Tibial nerve (tissue), 4 donors: ENCODE results near the gene RCAN1. TPM values are rescaled to one million over a fixed set of nuclear protein-coding genes. Genes with fewer than 3 reads are reported as not detected.

Experiments used
- DNase-seq, 2 donors: peaks; one replicate each; pipeline ENCODE4 v3.0.0-alpha.2; 2019; ENCODE audit warnings: low spot score in 2 of 2
- H3K27ac ChIP-seq, 4 donors: fragments of 200-600 bp; sonication (generic) in 3 of 4; one replicate each; pipeline ENCODE4 v1.5.1; 2017 to 2019; ENCODE audit warnings: mild to moderate bottlenecking in 1 of 4
- H3K27me3 ChIP-seq, 2 donors: fragments of 200-600 bp; sonication (generic) in 1 of 2; one replicate each; pipeline versions ENCODE4 v1.5.1 to v1.6.0; 2017 to 2019
- H3K36me3 ChIP-seq, 3 donors: fragments of 200-600 bp; sonication (generic); one replicate each; pipeline ENCODE4 v1.5.1; 2018 to 2019
- H3K4me1 ChIP-seq, 4 donors: fragments of 200-600 bp; sonication (generic) in 3 of 4; one replicate each; pipeline ENCODE4 v1.5.1; 2017 to 2019
- H3K4me3 ChIP-seq, 4 donors: fragments of 200-600 bp; sonication (generic) in 3 of 4; one replicate each; pipeline ENCODE4 v1.5.1; 2017 to 2019; ENCODE audit warnings: mild to moderate bottlenecking in 1 of 4, moderate library complexity in 1 of 4
- H3K9me3 ChIP-seq, 4 donors: fragments of 200-600 bp; sonication (generic) in 3 of 4; one replicate each; pipeline ENCODE4 v1.5.1; 2017 to 2019
- EP300 ChIP-seq, 2 donors: sonication (generic); formaldehyde crosslinking; IDR thresholded peaks; one replicate each; pipeline ENCODE4 v1.6.1; 2017; ENCODE audit warnings: antibody characterized with exemption in 2 of 2, mild to moderate bottlenecking in 1 of 2
- POLR2A ChIP-seq, 2 donors: fragments of 450-650 bp; IDR thresholded peaks; one replicate each; pipeline ENCODE4 v1.6.1; 2017; ENCODE audit warnings: antibody characterized with exemption in 2 of 2, mild to moderate bottlenecking in 2 of 2, moderate library complexity in 2 of 2
- WGBS, 2 donors: methylation state at CpG; one replicate each; pipeline ENCODE4 v1.1.5; 2018; 5-methylcytosine and 5-hydroxymethylcytosine counted together
- total RNA-seq, 4 donors: library from RNA; depleted of rRNA; stranded (reverse); fragments of >200 nt; gene quantifications; one replicate each; pipeline ENCODE4 v1.1.0, GENCODE V29; 2016
- TF ChIP-seq, protein P1 (sequence below), 5 experiments: fragments of 200-600 bp in 3 of 5; fragments of 450-650 bp in 2 of 5; sonication (generic) in 3 of 5; IDR thresholded peaks; one replicate each; pipeline ENCODE4 v1.5.1; 2016 to 2019; ENCODE audit warnings: antibody characterized with exemption in 5 of 5, mild to moderate bottlenecking in 3 of 5, moderate library complexity in 2 of 5

The RCAN1 gene
- total RNA-seq, 4 donors from 2014 or later = 51.8 to 71.2 (median 66.7) TPM

DNA sequence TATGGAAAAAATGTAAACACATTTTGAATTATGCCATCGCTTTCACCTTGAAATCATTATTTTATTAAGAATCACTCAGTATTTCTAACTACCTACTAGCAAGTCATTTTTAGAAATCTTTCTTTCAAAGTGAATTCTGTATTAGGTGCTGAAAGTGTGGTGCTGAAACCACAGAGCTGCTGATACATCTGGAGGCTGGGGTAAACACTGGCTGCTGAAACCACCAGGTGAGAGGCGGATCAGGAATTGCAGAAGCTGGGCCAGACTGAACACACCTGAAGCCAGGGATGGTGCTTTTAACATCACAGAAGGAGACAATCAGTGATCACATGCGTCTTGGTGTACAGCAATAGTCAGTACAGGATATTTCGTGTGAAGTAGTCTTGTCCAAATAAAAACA, 60.7 kb downstream of the RCAN1 start:
- H3K9me3 ChIP-seq = no peaks in the 10 kb centered on the region
- no peaks in the 10 kb centered on the region for H3K36me3 ChIP-seq
- H3K4me3 ChIP-seq = no peak overlapping the region
- WGBS, 2 donors = 97 to 98% methylated on average over 4 of the region's 4 CpGs
- peaks cover 0 to 45% (median 20%) of the 10 kb centered on the region in 4 donors for H3K4me1 ChIP-seq
- TF ChIP-seq, protein P1, sequence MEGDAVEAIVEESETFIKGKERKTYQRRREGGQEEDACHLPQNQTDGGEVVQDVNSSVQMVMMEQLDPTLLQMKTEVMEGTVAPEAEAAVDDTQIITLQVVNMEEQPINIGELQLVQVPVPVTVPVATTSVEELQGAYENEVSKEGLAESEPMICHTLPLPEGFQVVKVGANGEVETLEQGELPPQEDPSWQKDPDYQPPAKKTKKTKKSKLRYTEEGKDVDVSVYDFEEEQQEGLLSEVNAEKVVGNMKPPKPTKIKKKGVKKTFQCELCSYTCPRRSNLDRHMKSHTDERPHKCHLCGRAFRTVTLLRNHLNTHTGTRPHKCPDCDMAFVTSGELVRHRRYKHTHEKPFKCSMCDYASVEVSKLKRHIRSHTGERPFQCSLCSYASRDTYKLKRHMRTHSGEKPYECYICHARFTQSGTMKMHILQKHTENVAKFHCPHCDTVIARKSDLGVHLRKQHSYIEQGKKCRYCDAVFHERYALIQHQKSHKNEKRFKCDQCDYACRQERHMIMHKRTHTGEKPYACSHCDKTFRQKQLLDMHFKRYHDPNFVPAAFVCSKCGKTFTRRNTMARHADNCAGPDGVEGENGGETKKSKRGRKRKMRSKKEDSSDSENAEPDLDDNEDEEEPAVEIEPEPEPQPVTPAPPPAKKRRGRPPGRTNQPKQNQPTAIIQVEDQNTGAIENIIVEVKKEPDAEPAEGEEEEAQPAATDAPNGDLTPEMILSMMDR (IDR thresholded peaks at IDR 0.05) = no peak
- TF ChIP-seq POLR2A (IDR thresholded peaks at IDR 0.05) (no peak), EP300 (IDR thresholded peaks at IDR 0.05) (no peak)
- H3K27ac ChIP-seq = peak overlapping the region in 1 of 4 donors; percentile 68
- DNase-seq = no peak
- H3K27me3 ChIP-seq = no peaks in the 10 kb centered on the region

DNA sequence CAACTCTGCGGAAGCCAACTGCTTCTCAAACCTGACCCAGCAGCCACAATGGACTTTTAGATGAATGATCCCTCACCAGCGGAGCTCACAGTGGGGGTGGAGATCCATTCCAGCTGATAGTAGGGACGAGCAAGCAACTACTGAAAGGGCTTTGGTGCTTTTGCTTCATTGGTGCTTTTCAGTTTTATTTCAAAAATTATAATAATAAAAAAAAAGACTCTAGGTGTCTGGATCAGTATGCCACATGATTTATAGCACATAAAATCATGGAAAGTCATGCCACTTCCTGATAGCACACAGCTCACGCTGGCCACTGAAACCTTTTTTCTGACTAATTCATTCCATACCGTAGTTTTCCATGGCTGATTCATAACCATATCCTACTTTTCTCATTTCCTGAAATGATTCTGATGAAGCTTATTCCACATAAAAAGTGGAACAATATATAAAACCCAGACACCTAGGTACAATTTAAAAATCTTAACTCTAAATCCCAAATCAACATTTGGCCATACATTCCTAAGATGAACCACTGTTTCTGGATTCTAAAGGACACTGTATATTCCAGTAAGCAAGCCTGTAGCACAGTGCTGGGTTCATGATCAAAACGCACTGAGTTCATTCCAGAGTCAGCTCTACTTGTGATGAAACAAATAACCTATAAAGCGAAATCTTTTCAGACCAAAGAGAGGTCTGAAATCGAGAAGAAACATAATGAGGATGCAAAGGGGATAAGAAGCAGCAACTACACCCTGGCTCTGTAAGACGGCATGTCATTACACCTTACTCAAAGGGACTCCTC, 61.6 kb downstream of the RCAN1 start:
- Histone ChIP-seq H3K9me3 (no peaks in the 10 kb centered on the region), H3K4me1 (peaks cover 0 to 37% (median 18%) of the 10 kb centered on the region in 4 donors), H3K36me3 (no peaks in the 10 kb centered on the region), H3K4me3 (no peak overlapping the region), H3K27ac (peak overlapping the region in 2 of 4 donors; percentile 64 to 68), H3K27me3 (no peaks in the 10 kb centered on the region)
- TF ChIP-seq, protein P1 (IDR thresholded peaks at IDR 0.05) = no peak
- TF ChIP-seq EP300 (IDR thresholded peaks at IDR 0.05) = no peak
- TF ChIP-seq POLR2A (IDR thresholded peaks at IDR 0.05) = no peak
- WGBS, 2 donors = 50 to 54% methylated on average over 9 of the region's 9 CpGs
- DNase-seq = no peak

DNA sequence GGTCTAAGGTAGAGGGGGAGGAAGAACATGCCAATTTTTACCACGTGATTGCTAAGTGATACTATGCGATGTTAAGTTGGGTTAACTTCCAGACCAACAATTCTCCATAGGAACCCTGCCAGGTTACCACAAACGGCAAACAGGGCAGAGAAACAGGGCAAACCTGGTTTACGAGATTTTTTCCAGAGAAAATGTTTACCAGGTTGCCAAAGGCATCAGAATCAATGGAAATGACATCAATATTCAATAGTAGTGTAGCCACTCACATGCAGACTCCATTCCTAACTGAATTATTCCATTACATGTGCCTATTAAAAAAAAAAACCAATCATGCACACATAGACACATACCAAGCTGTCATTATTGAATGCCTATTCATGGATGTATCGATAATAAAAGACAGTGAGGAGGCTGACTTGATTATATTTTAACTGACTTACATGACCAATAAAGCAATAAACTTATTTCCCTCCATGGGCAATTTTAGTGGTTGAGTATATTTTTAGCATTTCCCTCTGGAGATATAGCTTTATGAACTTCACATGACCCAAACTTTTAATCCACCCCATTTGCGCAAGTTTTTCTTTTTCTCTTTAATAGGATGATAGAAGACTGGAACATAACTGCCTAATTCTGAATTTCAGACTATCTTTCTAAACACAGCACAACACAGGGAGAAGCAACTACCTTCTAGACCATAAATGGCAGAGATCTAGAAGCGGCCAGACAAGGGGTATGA, 62.4 kb downstream of the RCAN1 start:
- Histone ChIP-seq H3K27me3 (no peaks in the 10 kb centered on the region), H3K36me3 (no peaks in the 10 kb centered on the region), H3K27ac (peak overlapping the region in 2 of 4 donors; percentile 12 to 68), H3K9me3 (no peaks in the 10 kb centered on the region), H3K4me1 (peaks cover 0 to 35% (median 14%) of the 10 kb centered on the region in 4 donors), H3K4me3 (no peak overlapping the region)
- DNase-seq = no peak
- 65 to 77% methylated on average over 7 of the region's 7 CpGs for whole genome bisulfite sequencing, 2 donors
- no peak for TF ChIP-seq EP300 (IDR thresholded peaks at IDR 0.05)
- TF ChIP-seq, protein P1 (IDR thresholded peaks at IDR 0.05) = no peak
- TF ChIP-seq POLR2A (IDR thresholded peaks at IDR 0.05) = no peak

DNA sequence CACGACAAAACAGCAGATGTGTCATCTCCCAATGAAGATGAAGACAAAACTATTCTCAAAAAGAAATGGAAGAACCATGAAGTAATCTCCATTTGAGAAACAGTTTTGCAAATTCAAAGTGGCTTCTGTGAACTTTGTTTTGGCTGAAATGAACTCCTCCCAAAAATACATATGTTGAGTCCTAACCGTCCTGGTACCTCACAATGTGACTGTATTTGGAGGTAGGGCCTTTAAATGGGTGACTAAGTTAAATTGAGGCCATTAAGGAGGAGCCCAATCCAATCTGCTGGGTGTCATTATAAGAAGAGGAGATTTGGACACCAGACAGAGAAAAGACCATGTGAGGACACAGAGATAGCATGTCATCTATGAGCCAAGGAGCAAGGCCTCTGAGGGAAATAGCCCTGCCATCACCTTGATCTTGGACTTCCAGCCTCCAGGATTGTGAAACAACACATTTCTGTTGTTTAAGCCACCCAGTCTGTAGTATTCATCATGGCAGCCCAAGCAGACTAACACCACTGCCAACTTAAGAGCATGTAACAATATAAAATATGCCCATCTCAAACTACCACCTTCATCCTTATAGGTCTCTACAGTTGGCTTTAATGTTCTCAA, 64.6 kb downstream of the RCAN1 start:
- Histone ChIP-seq H3K36me3 (no peaks in the 10 kb centered on the region), H3K4me3 (no peak overlapping the region), H3K4me1 (peaks cover 0 to 53% (median 26%) of the 10 kb centered on the region in 4 donors), H3K27ac (no peak overlapping the region), H3K27me3 (no peaks in the 10 kb centered on the region), H3K9me3 (no peaks in the 10 kb centered on the region)
- WGBS, 2 donors = 75 to 83% methylated on average over 2 of the region's 2 CpGs
- DNase-seq = no peak
- TF ChIP-seq, protein P1 (IDR thresholded peaks at IDR 0.05) = no peak
- TF ChIP-seq EP300 (IDR thresholded peaks at IDR 0.05) = no peak
